GM23248 (cell line): ENCODE data around the gene ABHD14A.

Experiments used
- EZH2 ChIP-seq: fragments of 200-600 bp; sonication (generic); IDR thresholded peaks from 2 replicates; pipeline ENCODE4 v1.6.1; 2018; ENCODE audit warnings: antibody characterized with exemption, mild to moderate bottlenecking; ENCODE audit not compliant: insufficient read depth, poor library complexity, severe bottlenecking
- EZH2phosphoT487 ChIP-seq: fragments of 200-600 bp; sonication (generic); IDR thresholded peaks from 2 replicates; pipeline ENCODE4 v1.6.1; 2018; ENCODE audit warnings: antibody characterized with exemption, moderate library complexity, mild to moderate bottlenecking, low read depth; ENCODE audit not compliant: insufficient read depth

DNA sequence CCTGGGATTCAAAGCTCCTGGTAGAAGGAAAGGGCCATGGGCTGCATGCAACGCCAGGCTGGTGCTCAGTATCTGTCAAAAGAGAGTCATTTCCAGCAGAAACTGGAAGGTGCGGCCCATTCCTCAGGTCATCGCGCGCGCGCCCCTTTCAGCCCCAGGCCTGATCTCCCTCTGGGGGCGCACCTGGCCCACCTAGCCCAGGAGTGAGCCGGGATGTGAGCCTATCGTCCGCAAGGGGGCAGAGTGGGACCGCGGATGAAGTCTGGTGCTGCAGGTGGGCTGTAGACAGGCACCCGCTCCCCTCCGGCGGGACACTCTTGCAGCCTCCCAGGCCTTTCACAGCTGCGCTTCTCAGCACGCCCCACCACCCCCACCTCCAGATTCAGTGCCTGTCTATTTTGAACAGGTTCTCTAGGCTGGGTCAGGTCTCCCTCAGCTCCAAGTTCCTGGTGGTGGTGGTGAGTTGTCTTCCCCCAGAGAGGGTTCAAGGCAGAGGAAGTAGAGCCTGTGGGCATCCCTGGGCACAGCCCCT, 26.6 kb downstream of the ABHD14A start:
- TF ChIP-seq EZH2 (no peak), EZH2phosphoT487 (no peak)
